Psoas muscle (tissue), 8 donors: ENCODE results near the gene PTPN22. TPM values are rescaled to one million over a fixed set of nuclear protein-coding genes. Genes with fewer than 3 reads are reported as not detected.

Experiments
- ATAC-seq, 4 donors: fragments of 200-7000 bp; cut with Tn5 transposase; one replicate each; pipeline ENCODE4 v1.9.1; 2020; ENCODE audit warnings: moderate library complexity in 3 of 4, mild to moderate bottlenecking in 2 of 4
- DNase-seq, 2 donors: peaks; one replicate each; pipeline ENCODE4 v3.0.0-alpha.2; 2020
- H3K27ac ChIP-seq: fragments of 200-600 bp; one replicate; pipeline ENCODE4 v1.8.0; 2022
- H3K27me3 ChIP-seq, 3 donors: fragments of 200-600 bp in 1 of 3; one replicate each; pipeline versions ENCODE4 v1.6.1 to v1.8.0; 2013 to 2022; ENCODE audit warnings: low read length in 2 of 3, mild to moderate bottlenecking in 2 of 3, moderate library complexity in 1 of 3; ENCODE audit not compliant: insufficient read depth in 3 of 3
- H3K36me3 ChIP-seq, 2 donors: fragments of 200-600 bp in 1 of 2; one replicate each; pipeline versions ENCODE4 v1.6.1 to v1.8.0; 2013 to 2022; ENCODE audit warnings: low read depth in 1 of 2, mild to moderate bottlenecking in 1 of 2, moderate library complexity in 1 of 2; ENCODE audit not compliant: insufficient read depth in 1 of 2
- H3K4me1 ChIP-seq: fragments of 200-600 bp; one replicate; pipeline ENCODE4 v1.8.0; 2022
- H3K4me3 ChIP-seq: fragments of 200-600 bp; one replicate; pipeline ENCODE4 v1.8.0; 2022; ENCODE audit warnings: mild to moderate bottlenecking
- H3K9me3 ChIP-seq: fragments of 200-600 bp; one replicate; pipeline ENCODE4 v1.8.0; 2022
- CTCF ChIP-seq: fragments of 200-600 bp; IDR thresholded peaks from one replicate; pipeline ENCODE4 v1.8.0; 2022; ENCODE audit warnings: antibody characterized with exemption
- WGBS, 3 donors: extraction: QIAGEN DNeasy Blood & Tissue Kit; methylation state at CpG; one replicate each; pipeline versions ENCODE4 v1.1.6 to v1.1.7; 2013; 5-methylcytosine and 5-hydroxymethylcytosine counted together
- intact Hi-C, 2 donors: fragments of 100-400 bp; cut with DNase I; formaldehyde crosslinking; loops; one replicate each; pipeline versions ENCODE4 v1.11.0 to v1.14.2; 2022
- polyA plus RNA-seq, 3 donors: library from polyadenylated mRNA; stranded (reverse); fragments of 200-250 nt; gene quantifications; one replicate each; pipeline ENCODE4 v1.2.3, GENCODE V29; 2013
- total RNA-seq, 4 donors: library from RNA; stranded (reverse); fragmentation: NEBNext Ultra II Directional in 2 of 4; extraction: Animal tissue kit (Norgen Biotek cat#: 25700) in 2 of 4; gene quantifications; one replicate each; pipeline versions ENCODE4 v1.2.1 to v1.2.4, GENCODE V29; 2021 to 2023
- donor health status: healthy with polysubstance abuse.
- donor health status: DM: no; HTN: no; CAD: no; lungs with moderate emphysema.
- donor health status: Bipolar disorder and iron deficiency.
- donor health status: healthy.
- donor health status: DM: yes; HTN: yes; CAD: no.
- donor health status: DM: no; HTN: no; CAD: no.
- donor health status: DM: no; HTN: no; CAD: no.
- donor health status: DM: yes; HTN: yes; CAD: no.

The PTPN22 gene
- total and polyA plus RNA-seq, 7 donors, result 0.10 to 0.71 (median 0.39) TPM

- Histone ChIP-seq H3K9me3 (no peaks in the 10 kb centered on the region), H3K27ac (no peak overlapping the region), H3K36me3 (peaks cover 0 to 30% of the 10 kb centered on the region in 2 donors), H3K27me3 (no peaks in the 10 kb centered on the region), H3K4me1 (no peaks in the 10 kb centered on the region), H3K4me3 (no peak overlapping the region)
- 86 to 89% (median 86%) methylated on average over 11 of the region's 11 CpGs for WGBS, 3 donors
- intact Hi-C loops, result loop anchor here in 1 of 2 donors (10.0 kb wide), 1 partner anchor 57 kb away; no protein-coding TSS in a partner anchor
- DNase-seq (no peak), ATAC-seq (no peak)
- TF ChIP-seq CTCF, result no peak
Measured at GRCh38 chr1:113891631-113892220, 20.2 kb upstream of the PTPN22 start.

- intact Hi-C loops, result loop anchor here in 1 of 2 donors (10.0 kb wide), 1 partner anchor 56 kb away; no protein-coding TSS in a partner anchor
- no peak for ATAC-seq
Measured at GRCh38 chr1:113890816-113891215, 19.3 kb upstream of the PTPN22 start.

DNA sequence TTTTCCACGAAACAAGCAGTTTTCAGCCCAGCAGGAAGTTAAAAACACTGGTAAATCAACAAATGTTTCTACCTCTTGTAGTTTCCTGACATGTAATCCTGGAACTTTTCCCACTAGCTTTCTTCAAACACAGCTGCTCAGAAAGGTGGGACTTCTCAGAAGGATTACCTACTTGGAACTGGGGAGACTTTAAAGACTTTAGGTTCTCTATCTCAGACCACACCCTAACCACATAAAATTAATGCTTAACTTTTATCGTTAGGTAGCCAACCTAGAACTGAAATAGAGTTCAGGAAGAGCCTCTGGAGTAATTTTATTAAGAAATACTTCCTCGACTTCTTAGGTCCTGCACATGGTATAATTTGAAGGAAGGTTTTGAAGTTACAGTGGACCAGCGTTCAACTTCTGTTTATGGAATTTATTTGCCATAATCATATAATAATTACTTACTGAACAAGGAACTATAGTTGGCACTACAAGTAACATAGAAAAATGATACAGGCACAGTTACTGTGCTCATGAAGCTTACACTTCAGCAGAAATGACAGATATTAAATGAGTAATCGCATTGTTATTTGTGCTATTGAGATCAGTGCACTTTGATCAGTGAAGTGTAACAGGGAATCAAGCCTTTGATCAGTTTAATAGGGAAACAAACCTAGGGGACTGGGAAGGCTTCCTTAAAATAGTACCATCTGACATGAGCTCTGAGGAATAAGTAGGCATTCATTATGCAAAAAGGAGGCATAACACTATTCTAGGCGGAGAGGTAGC, 16.1 kb upstream of the PTPN22 start, which contains the start of gene BCL2L15:
Gene BCL2L15 (minus strand): TSS at position 180 of the 774 bp plus-strand sequence. CDS start 206 bp downstream, outside the sequence.
- no peak within 1 kb of the TSS for H3K27ac ChIP-seq
- no peak for DNase-seq
- no peaks in the 10 kb centered on the region for H3K9me3 ChIP-seq
- H3K4me1 ChIP-seq, result no peaks in the 10 kb centered on the region
- TF ChIP-seq CTCF, result no peak
- H3K27me3 ChIP-seq, result no peaks in the 10 kb centered on the region
- ATAC-seq, result no peak
- no peak within 1 kb of the TSS for H3K4me3 ChIP-seq
- 80 to 83% (median 80%) methylated on average over 6 of the region's 6 CpGs for WGBS, 3 donors
- intact Hi-C loops, result no loop called here
- H3K36me3 ChIP-seq, result no peaks in the 10 kb centered on the region

More at GRCh38 chr1:113890816-113891215, 19.3 kb upstream of the PTPN22 start:
- Histone ChIP-seq H3K4me3 (no peak overlapping the region), H3K9me3 (no peaks in the 10 kb centered on the region), H3K27me3 (no peaks in the 10 kb centered on the region), H3K36me3 (peaks cover 0 to 21% of the 10 kb centered on the region in 2 donors), H3K27ac (no peak overlapping the region), H3K4me1 (no peaks in the 10 kb centered on the region)
- no peak for DNase-seq
- TF ChIP-seq CTCF, result no peak
- WGBS, 3 donors, result 72 to 80% (median 78%) methylated on average over 2 of the region's 2 CpGs

- no peak overlapping the region for H3K27ac ChIP-seq
- no peaks in the 10 kb centered on the region for H3K27me3 ChIP-seq
- TF ChIP-seq CTCF, result no peak
- DNase-seq, result no peak
- H3K9me3 ChIP-seq, result no peaks in the 10 kb centered on the region
- intact Hi-C loops, result no loop called here
- no peak overlapping the region for H3K4me3 ChIP-seq
- 88 to 90% (median 88%) methylated on average over 17 of the region's 17 CpGs for WGBS, 3 donors
- no peaks in the 10 kb centered on the region for H3K36me3 ChIP-seq
- ATAC-seq, result no peak
- no peaks in the 10 kb centered on the region for H3K4me1 ChIP-seq
Measured at GRCh38 chr1:113886417-113887401, 15.2 kb upstream of the PTPN22 start.
